NT2/D1 (cell line): ENCODE results near the gene UBASH3B.

Experiments
- SUZ12 ChIP-seq: IDR thresholded peaks from 2 replicates; pipeline ENCODE4 v1.6.1; 2011; ENCODE audit not compliant: insufficient read length, insufficient read depth; ENCODE audit errors: extremely low read depth
- YY1 ChIP-seq: IDR thresholded peaks from 2 replicates; pipeline ENCODE4 v1.6.1; 2011; ENCODE audit not compliant: insufficient read length, insufficient read depth

DNA sequence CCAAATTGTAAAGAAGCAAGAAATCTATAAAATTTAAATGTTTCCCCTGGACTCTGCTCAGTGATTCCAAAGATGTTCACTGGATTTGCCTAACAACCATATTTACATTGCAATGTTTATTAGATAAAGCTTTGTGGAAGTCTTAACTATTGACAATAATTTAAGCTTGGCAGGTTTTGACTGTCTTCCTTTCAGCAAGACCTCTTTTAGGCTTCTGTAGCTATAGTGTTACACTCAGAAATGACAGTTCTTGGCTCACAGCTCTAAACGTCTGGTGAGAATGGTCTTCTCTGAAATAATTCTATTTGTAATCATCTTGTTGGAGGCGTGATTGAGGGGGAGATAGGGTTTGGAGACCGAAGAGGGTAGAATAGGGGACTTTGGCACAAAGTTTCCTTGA, 138.0 kb downstream of the UBASH3B start:
- TF ChIP-seq SUZ12 (no peak), YY1 (no peak)
